ENCODE results near the gene PAX6. TPM values are rescaled to one million over a fixed set of nuclear protein-coding genes. Genes with fewer than 3 reads are reported as not detected.

PAX6 gene
- 11.4 TPM for total RNA-seq

GRCh38 chr11:31810779-31811647 is at the start of gene PAX6:
Gene PAX6 (minus strand): TSS chr11:31811322. CDS start chr11:31806411, 4,911 bp downstream.
- peak in 1 of 2 donors; percentile 68 for DNase-seq (ENCODE audit: low spot score in 2 of 2)
- no peak for FAIRE-seq

- DNase-seq (ENCODE audit: low spot score in 2 of 2) (no peak), FAIRE-seq (no peak)
These were observed 49.3 kb upstream of the PAX6 start for GRCh38 chr11:31860391-31860790.

GRCh38 chr11:31856248-31856647 is 45.1 kb upstream of the PAX6 start:
- no peak for DNase-seq (ENCODE audit: low spot score in 2 of 2)
- no peak for FAIRE-seq

GRCh38 chr11:31855466-31855865 is 44.3 kb upstream of the PAX6 start:
- no peak for DNase-seq (ENCODE audit: low spot score in 2 of 2)
- FAIRE-seq = no peak

GRCh38 chr11:31850365-31850764 is 39.2 kb upstream of the PAX6 start:
- no peak for DNase-seq (ENCODE audit: low spot score in 2 of 2)
- no peak for FAIRE-seq

GRCh38 chr11:31847761-31848160 is 36.6 kb upstream of the PAX6 start:
- FAIRE-seq (no peak), DNase-seq (ENCODE audit: low spot score in 2 of 2) (no peak)

GRCh38 chr11:31845331-31845730 is 34.2 kb upstream of the PAX6 start:
- FAIRE-seq (no peak), DNase-seq (ENCODE audit: low spot score in 2 of 2) (no peak)

- FAIRE-seq = no peak
These were observed 33.2 kb upstream of the PAX6 start for GRCh38 chr11:31844351-31844750.

GRCh38 chr11:31841435-31841834 is 30.3 kb upstream of the PAX6 start:
- FAIRE-seq = no peak

More at GRCh38 chr11:31844351-31844750, 33.2 kb upstream of the PAX6 start:
- no peak for DNase-seq (ENCODE audit: low spot score in 2 of 2)

GRCh38 chr11:31834237-31834636 is 23.1 kb upstream of the PAX6 start:
- no peak for FAIRE-seq

More at GRCh38 chr11:31841435-31841834, 30.3 kb upstream of the PAX6 start:
- DNase-seq (ENCODE audit: low spot score in 2 of 2) = no peak

GRCh38 chr11:31830406-31830805 is 19.3 kb upstream of the PAX6 start:
- DNase-seq (ENCODE audit: low spot score in 2 of 2) (no peak), FAIRE-seq (no peak)

More at GRCh38 chr11:31834237-31834636, 23.1 kb upstream of the PAX6 start:
- no peak for DNase-seq (ENCODE audit: low spot score in 2 of 2)

- DNase-seq (ENCODE audit: low spot score in 2 of 2) = no peak
- no peak for FAIRE-seq
These were observed 17.1 kb upstream of the PAX6 start for GRCh38 chr11:31828217-31828616.

GRCh38 chr11:31827455-31828206 is 16.5 kb upstream of the PAX6 start:
- FAIRE-seq = no peak

GRCh38 chr11:31826536-31827438 is 15.7 kb upstream of the PAX6 start:
- FAIRE-seq (no peak), DNase-seq (ENCODE audit: low spot score in 2 of 2) (peak; percentile 29 to 45)

More at GRCh38 chr11:31827455-31828206, 16.5 kb upstream of the PAX6 start:
- no peak for DNase-seq (ENCODE audit: low spot score in 2 of 2)

- FAIRE-seq (no peak), DNase-seq (ENCODE audit: low spot score in 2 of 2) (peak in 1 of 2 donors; percentile 22)
These were observed 14.8 kb upstream of the PAX6 start for GRCh38 chr11:31825838-31826484.

- FAIRE-seq = no peak
- DNase-seq (ENCODE audit: low spot score in 2 of 2) = peak; percentile 14 to 30
These were observed 14.0 kb upstream of the PAX6 start for GRCh38 chr11:31824879-31825837.

GRCh38 chr11:31824332-31824878 is 13.3 kb upstream of the PAX6 start:
- peak in 1 of 2 donors; percentile 24 for DNase-seq (ENCODE audit: low spot score in 2 of 2)
- FAIRE-seq = no peak

- peak in 1 of 2 donors; percentile 17 for DNase-seq (ENCODE audit: low spot score in 2 of 2)
- no peak for FAIRE-seq
These were observed 12.7 kb upstream of the PAX6 start for GRCh38 chr11:31823644-31824331.
